T-helper 1 cell treated with Interleukin-12 subunit alpha and Interleukin-12 subunit beta and Interleukin-4 antibody, amounts not matched to agents 30 ng/mL and 1 ng/mL, for 36 hours (primary cell): Measurements from ENCODE around the gene MRPL33. TPM values are rescaled to one million over a fixed set of nuclear protein-coding genes. Genes with fewer than 3 reads are reported as not detected.

Experiments
- intact Hi-C: fragments of 100-400 bp; cut with micrococcal nuclease; formaldehyde crosslinking; loops from one replicate; pipeline ENCODE4 v1.15.1; 2024
- total RNA-seq: library from RNA; stranded (reverse); gene quantifications from 2 replicates; pipeline ENCODE4 v1.2.3, GENCODE V29; 2022

The MRPL33 gene
- 33.4 and 39.1 TPM in 2 replicates for total RNA-seq

DNA sequence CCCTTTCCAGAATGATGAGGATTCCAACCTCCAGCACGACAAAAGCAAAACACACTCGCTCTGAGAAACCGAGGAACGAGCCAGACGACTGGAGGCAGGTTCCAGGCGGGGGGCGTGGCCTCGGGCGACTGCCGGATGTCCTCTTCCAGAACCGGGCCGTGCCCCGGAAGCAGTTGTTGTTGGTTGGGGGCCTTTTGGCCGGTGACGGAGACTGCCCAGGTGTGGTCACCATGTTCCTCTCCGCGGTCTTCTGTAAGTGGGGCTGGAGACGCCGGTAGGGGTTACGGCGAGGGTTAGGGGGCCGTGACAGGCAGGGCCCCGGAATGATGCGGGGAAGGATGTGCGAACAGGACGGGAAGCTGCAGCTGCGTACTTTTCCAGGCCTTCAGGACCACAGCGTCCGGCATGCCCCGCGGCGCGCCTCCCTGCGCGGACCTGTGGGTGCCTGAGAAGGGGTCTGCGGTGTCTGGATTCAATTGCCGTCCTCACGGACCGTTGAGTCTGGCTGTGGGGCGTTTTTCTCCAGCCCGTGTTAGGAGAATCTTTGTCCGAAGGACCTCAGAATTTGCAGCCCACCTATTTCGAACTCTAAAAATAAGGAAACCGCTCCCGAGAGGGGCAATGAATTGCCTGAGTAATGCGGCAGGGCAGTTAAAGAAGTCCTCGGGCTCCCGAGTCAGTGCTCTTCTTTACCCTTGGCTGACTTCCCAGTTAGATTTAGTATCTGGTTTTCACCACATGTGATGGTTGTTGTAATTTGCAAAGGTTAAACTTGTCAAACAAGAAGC, at the start of gene MRPL33:
Gene MRPL33, plus strand, starts transcription at position 172 of the 788 bp plus-strand sequence. Its CDS starts 59 bp downstream, at position 231.
- intact Hi-C loops = loop anchor here (1.0 to 5.0 kb wide), 10 partner anchors 36 to 979 kb away; partner anchors contain the start of genes BABAM2, FOSL2, PPP1CB and RBKS

DNA sequence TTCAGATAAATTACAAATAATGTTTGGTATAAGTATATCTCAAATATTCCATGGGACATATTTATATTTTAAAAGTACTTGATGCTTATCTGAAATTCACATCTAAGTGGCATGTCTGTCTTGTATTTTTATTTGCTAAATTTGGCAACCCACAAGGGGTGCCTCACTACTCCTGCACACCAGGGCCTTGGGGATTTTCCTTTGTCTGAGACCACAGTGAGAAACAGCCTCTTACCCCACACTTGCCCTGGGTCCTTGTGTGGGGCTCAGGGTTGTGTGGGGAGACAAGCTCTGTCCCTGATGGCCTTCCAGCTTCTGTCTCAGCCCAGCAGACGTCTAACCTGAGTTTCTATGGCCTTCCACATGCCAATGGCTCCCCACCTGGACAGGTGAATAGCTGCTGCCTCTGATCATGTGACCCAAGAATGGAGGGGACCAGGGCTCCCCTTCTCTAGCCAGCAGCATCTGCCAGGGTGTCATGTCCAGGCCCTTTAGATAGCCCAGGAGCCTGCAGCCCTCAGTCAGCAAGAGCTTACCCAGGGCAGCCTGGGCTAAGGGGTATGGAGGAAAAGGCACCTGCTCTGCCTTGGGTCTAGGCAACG, 49.5 kb upstream of the MRPL33 start:
- intact Hi-C loops = no loop called here

DNA sequence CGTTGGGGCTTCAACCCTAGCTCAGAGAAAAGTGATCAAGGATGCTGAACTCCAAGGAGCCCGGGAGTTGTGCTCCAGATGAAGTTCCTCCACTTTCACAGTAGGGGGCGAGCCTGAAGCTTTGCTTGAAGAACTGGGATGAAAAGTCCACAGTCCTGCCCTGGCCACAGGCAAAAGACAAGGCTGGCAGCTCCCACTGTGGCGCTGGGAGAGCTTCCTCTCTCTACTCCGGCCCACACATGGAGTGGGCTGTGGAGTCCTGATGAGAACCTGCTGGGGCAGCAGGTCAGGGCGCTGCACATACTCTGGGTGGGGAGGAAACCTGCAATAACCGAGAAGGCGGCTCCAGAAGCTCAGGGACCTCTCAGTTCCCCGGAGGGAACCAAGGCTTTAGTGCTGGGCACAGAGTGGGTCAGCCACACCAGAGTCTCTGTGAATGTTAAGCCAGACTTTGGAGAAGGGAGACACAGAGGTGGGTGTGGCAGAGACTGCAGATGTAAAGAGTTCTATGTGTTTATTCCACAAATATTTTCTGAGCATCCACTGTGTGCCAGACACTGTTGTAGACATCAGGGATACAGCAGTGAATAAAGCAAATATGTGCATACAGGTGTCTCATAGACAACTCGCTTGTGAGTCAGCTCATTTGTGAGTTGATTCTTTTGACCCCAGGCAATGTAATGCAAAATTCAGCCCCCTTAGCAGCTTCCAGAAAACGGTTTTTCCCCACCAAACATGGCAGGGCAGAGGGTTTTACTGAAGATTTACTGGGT, 48.0 kb upstream of the MRPL33 start:
- intact Hi-C loops = no loop called here

DNA sequence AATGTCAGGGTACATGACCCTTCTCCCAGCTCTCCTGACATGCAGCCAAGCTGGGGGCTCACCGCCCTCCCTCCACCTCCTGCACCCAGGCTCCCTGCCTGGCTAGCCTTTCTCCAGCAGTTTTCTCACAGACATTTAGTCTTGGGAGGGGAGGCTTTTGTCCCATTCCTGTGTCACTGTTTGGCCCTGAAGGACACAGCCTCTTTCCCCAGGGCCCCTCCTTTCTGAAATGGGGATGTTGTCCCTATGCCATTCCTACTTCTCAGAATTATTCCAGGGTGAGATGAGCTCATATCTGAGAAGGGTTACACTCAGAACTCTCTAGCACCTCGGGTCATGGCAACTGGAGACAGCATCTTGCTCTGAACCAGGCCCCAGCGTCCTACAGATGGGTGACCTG, 47.3 kb upstream of the MRPL33 start:
- intact Hi-C loops = no loop called here

DNA sequence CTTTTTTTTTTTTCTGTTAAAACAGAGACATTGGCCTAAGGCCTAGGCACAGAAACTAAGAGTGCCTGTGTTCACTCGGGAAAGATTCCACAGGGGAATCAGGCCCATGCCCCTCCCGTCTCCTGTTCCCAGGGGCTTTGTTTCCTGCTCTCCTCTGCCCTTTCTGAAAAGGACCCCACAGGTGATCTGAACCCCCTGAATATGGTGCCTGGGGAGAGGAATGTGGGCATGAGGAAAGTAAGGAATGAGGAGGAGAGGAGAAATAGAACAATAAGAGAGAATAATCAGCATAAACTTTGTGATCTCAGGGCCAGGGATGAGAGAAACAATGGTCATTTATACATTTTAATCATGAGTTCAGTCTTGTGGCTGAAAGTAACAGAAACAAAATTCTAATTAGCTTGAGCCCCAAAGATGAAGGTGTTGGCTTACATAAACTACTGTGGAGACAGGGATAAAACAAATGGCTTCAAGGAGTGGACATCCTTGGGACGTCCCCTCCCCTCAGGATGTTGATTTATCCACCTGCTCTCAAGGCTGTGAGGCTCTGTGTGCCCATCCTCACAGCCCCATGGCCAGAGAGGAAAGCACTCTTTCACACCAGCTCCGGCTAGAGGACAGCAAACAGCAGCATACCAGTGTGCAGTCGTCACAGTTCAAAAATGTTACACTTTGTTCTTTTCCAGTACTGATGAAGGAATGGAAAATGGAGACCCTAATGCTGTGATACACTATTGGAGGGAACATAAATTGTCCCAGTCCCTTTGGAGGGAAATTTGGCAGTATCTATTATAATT, 46.4 kb upstream of the MRPL33 start:
- intact Hi-C loops = no loop called here

DNA sequence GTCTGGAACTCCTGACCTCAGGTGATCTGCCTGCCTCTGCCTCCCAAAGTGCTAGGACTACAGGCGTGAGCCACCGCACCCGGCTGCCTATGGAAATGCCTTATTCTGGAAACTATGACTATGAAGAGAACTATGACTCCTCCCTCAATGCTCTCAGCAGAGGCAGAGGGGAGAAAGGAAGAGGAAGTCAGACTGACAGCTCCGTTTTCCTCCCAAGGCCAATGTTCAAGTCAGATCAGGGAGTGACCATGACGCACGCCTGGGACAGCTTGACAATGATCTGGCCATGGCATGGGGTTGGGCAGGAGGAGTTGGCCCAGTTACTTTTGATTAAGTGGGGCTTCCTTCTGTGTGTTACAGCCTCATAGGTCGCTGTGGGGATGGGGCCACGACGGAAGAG, 44.3 kb upstream of the MRPL33 start:
- intact Hi-C loops = no loop called here

DNA sequence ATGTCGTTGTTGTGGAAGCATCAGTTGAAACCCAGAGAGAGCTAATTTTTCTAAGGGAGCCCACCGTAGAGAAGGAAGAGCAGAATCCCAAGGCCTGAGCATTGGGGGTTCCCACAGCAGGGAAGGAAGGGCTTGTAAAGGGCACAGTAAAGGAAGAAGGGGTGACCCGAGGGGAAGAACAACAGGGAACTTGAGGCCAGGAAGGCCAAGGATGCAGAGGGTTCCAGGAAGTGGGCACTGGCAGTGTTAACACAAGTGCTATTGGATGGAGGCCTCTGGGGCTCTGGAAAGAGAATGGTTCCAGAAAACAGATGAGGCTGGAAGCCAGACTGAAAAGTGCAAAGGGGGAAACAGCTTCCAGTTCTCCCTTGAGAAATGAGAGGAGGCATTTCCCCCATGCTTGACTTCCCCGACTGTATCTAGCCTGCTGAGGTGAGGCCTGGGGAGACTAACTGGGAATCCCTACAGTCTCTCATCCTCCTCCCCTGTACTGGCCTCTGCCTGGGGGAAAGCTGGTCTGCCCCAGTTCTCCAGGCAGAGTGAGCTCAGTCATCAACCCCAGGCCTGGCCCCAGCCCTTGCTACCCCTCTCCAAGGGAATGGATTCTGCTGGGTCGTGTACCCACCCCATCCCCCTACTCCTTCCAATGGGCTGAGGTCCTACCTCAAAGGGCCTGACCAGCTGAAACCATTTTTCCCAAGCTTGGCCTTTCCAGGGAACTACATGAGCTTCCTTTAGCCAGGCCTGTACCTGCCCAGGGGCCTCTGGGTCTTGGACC, 43.2 kb upstream of the MRPL33 start:
- intact Hi-C loops = no loop called here

DNA sequence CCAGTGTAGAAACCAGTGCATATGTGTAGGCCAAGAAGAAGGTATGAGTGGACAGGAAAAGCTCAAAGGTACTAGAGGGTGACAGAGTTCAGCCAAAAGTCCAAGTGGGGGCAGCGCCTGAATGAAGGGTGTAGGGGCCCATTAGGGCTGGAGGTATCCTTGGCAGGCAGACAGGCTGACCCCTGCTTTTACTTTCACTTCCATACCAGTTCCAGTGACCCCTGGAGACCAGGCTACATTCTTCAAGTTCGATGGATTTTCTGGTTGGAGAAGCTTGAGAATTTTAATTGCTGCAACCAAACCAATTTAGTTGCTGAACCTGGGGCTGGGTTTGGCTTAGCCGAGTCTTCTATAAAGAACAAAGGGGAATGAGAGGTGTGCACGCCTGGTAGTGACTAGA, 42.3 kb upstream of the MRPL33 start:
- intact Hi-C loops = no loop called here

DNA sequence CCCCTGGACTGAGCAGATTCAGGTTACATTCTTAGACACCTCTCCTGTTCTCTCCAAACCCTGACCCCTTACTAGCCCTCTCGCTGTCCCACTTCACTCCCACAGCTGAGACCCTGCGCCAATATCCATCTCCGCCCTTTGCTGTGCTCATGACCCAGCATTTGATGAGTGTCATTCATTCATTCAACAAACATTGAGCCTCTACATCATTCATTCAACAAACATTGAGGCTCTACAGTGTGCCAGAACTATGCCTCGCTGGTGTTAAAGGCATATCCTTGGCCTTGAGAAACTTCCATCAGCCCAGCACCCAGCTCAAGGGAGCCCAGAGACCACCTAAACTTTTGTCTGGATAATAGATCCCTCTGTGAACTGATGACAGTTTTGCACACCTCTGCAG, 41.9 kb upstream of the MRPL33 start:
- intact Hi-C loops = no loop called here

DNA sequence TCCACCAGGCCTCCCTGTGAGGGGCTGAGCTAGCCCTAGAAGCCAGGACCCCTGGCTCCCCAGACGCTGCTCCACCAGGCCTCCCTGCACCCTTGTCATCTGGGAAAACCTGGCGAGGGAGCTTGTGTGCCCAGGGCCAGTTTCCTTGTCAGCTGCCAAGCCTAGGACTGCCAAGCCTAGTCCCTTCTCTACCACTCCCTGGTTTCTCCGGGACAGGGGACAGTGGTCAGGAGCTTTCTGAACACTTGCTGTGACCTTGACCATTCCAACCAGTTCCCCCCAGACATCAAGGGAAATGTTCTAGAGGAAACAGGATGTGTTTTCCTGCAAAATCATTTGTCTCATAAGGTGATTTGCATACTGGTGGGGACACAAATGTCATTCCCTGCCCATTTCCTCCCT, 41.3 kb upstream of the MRPL33 start:
- intact Hi-C loops = no loop called here

DNA sequence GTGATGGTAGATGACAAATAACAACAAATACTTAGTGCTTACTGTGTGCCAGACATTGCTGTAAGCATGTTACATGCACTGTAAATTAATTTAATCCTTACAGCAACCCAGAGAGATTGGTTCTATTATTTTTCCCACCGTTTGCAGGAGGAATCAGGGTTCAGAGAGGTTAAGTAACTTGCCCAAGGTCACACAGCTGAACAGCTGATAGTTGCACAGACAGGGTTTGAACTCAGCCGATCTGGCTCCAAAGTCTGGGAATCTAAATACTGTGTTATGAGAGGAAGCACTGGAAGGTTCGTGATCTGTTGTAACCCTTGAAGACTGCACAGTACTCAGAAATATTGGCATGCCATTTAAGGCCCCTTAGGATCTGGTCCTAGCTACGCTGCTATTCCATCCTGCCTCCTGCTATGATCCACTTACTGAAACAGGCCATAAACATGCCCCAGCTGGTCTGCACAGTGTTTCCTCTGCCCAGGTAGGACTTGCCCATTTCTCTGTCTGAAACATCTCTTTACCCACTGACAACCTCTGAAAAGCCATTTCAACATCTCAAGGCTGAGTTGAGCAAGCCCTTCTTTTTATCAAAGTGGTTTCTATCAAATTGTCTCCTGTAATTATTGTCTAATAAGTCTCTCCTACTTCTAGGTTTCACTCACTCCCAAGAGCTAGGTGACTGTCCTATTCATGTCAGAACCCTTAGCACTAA, 40.4 kb upstream of the MRPL33 start:
- intact Hi-C loops = no loop called here

DNA sequence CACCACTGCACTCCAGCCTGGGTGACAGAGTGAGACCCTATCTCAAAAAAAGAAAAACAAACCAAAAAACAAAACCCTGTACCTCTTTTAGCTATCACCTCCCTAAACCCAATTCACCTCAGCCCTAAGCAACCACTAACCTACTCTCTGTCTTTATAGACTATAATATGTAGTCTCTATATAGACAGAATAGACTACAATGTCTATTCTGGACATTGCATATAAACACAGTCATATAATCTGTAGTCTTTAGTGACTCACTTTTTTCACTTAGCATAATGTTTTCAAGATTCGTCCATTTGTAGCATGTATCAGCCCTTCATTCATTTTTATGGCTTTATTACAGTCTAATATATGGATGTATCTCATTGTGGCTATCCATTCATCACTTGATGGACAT, 37.2 kb upstream of the MRPL33 start:
- intact Hi-C loops = no loop called here

DNA sequence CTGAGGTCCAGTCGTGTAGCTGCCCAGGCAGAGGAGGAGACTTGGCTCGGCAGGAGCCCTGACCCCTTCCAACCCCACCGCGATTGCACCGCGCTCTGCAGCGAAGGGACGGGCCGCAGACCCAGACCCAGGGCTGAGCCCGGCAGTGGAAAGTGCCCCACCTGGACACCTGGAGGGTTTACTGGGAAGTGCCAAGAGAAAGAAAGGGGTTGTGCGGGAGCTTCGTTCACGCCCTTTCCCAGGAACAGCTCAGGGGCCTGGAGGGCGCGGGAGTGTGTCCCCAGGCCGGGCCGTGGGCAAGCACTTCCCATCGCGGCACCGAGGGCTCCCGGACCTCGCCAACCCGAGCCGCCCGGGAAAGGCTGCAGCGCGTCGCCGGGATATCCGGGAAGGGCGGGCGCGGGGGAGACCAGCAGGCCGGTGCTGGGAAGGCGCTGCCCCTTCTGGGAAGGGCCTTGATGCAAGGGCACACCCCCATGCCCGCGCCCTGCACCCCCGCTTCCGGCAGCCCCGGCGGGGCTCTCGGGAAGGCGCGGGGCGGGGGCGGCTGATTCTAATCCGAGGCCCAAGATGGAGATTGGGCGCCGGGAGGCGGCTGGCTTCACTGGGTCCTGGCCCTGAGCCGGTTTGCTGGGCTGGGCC, 36.1 kb upstream of the MRPL33 start:
- intact Hi-C loops = loop anchor here (1.0 kb wide), 1 partner anchor 36 kb away; the partner anchor contains the start of gene MRPL33

DNA sequence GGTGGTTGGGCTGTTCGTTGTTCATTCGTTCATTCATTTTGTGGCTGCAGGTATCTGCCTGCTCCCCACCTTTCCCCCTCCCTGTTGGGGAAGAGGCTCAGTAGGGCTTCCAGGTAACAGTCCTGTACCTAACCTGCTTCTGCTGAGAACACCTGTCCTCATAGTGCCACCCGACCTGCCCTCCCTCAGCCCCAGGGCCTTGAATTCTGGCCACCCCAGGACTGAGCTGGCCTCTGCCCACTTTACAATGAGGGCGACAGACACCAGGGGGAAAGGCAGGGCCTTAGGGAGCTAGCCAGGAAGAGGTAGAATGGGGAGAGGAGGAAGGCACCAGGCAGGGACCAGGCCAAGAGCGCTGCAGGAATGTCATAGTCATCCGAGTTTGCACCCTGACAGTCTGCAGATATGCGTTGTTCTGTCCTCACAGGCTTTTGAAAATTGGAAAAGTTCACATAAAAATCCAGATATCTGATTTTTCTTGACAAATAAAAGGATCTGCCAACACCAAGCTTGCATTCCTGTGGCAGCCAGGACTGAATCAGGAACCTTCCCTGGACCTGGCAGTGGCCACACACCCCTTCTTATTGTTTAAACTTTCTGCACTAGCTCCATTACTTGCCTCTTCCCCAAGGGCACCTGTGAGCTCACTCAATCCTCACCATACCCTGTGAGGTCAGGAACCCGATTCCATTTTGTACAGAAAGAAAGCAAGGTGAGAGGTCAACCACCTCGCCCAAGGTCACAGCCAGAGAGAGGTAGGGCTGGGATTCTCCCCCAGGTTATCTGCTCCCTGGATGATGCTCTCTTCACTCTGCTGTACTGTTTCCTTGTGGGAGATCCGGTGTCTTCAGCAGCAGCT, 35.3 kb upstream of the MRPL33 start:
- intact Hi-C loops = no loop called here

DNA sequence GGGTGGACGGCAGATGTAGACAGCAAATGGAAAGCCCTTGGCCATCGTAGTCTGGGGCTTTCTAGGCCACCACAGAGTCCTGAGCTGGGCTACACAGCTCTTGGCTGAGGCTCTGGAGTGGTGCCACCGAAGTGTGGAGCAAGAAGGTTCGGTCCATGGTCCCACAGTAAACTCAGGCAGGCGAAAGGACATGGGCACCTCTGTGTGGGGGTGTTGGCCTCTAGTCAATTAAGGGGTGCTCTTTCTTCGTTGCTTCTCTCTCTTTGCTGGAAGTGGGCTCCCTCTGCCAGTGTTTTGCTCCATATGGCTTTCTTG, 34.7 kb upstream of the MRPL33 start:
- intact Hi-C loops = no loop called here

DNA sequence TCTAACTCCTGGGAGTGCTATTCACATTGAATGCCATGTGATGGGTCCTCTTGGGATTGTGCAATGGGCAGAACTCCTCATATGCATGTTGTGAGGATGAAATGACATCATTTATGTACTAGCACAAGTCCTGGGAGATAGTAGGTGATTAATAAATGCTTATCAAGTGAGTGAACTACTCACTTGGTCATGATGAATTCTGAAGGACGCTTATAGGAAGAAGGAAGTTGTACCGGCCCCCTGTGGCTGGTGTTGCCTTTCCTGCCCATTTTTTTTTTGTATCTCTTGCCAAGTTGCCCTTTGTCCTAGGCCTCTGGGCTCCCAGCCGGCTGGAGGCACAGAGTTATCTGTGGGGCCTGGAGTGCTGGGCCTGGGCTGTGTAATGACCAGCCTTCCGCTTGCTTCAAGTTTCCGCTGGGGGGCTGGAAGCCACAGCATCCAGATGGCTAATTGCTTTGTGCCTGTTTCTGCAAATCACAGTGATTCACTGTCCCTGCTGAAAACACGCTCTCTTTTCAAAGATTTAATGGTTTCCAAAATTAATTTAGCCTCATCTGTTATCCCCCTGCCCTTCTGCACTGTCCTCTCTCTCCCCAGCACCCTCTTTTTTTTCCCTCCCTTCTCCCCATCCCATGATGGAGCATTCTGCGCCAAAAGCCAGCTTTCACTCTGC, 33.7 kb upstream of the MRPL33 start:
- intact Hi-C loops = no loop called here

DNA sequence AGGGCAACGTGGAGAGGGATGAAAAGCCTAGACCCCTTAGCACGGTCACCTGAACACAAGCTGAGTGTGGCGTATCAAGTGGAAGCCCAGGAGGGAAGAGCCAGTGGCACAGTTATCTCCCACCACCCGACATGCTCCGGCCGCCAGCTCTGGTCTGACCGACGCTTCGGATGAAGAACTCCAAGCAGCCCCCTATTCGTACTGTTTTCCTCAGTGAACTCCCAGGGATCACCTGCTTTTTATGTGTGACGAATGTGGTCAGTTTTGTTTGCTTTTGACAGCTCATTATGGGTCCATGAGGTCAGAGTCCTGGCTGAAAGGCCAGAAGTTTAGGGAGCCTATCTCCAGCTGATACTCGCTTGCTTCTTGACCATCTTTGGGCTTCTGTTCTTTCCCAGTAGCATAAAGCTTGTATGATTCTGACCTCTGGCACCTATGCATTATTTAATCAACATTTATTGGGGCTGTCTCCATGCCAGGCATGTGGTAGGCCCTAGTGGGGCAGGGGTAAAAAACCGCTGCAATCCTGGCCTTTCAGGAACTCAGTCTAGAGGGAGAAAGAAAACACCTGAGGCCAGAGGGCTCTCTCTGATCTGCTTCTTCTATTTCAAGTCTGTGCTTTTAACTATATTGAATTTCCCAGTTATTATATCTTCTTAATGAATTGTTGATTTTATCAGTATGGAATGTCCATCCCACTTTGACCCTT, 33.0 kb upstream of the MRPL33 start:
- intact Hi-C loops = no loop called here

DNA sequence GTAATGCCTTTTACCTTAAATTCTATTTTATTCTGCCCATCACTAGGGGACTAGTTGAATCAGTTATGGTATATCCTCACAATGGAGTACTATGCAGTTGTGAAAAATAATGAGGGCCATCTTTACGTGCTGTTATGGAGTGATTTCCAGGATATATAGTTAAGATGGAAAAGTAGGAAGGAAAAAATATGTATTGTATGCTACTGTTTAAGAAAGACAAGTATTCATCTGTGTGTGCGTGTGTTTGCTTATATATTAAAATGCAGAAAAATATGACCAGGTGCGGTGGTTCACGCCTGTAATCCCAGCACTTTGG, 32.5 kb upstream of the MRPL33 start:
- intact Hi-C loops = no loop called here
